ENCODE results near the gene FGF12.

FGF12 gene

GRCh38 chr3:192253138-192253887, 474.0 kb downstream of the FGF12 start:
- peak in 1 of 2 experiments; percentile 18 for DNase-seq

GRCh38 chr3:192249516-192249915, 477.8 kb downstream of the FGF12 start:
- DNase-seq = no peak

GRCh38 chr3:192246847-192247559, 480.3 kb downstream of the FGF12 start:
- peak; percentile 50 to 76 for DNase-seq

- peak in 1 of 2 experiments; percentile 51 for DNase-seq
These were observed 482.8 kb downstream of the FGF12 start for GRCh38 chr3:192244591-192244990.

GRCh38 chr3:192239956-192240355, 487.4 kb downstream of the FGF12 start:
- peak in 1 of 2 experiments; percentile 61 for DNase-seq

GRCh38 chr3:192237992-192238608, 489.2 kb downstream of the FGF12 start:
- no peak for DNase-seq

- no peak for DNase-seq
These were observed 497.5 kb downstream of the FGF12 start for GRCh38 chr3:192229866-192230265.

GRCh38 chr3:192224634-192225155, 502.6 kb downstream of the FGF12 start:
- no peak for DNase-seq

GRCh38 chr3:192223815-192224214, 503.5 kb downstream of the FGF12 start:
- DNase-seq = no peak

GRCh38 chr3:192220915-192221314, 506.4 kb downstream of the FGF12 start:
- DNase-seq = no peak

- no peak for DNase-seq
These were observed 507.4 kb downstream of the FGF12 start for GRCh38 chr3:192219926-192220325.

GRCh38 chr3:192216067-192216466, 511.3 kb downstream of the FGF12 start:
- DNase-seq = no peak

GRCh38 chr3:192212979-192213378, 514.4 kb downstream of the FGF12 start:
- DNase-seq = peak; percentile 13 to 50

- no peak for DNase-seq
These were observed 515.0 kb downstream of the FGF12 start for GRCh38 chr3:192212335-192212734.

- DNase-seq = peak; percentile 81 to 95
These were observed 519.7 kb downstream of the FGF12 start for GRCh38 chr3:192207651-192208050.

GRCh38 chr3:192207239-192207638, 520.1 kb downstream of the FGF12 start:
- no peak for DNase-seq

GRCh38 chr3:192194085-192194484, 533.3 kb downstream of the FGF12 start:
- no peak for DNase-seq

- DNase-seq = peak; percentile 70 to 91
These were observed 539.0 kb downstream of the FGF12 start for GRCh38 chr3:192188218-192188835.

GRCh38 chr3:192187485-192188051, 539.8 kb downstream of the FGF12 start:
- DNase-seq = no peak

GRCh38 chr3:192186498-192186897, 540.8 kb downstream of the FGF12 start:
- DNase-seq = no peak

GRCh38 chr3:192186045-192186444, 541.3 kb downstream of the FGF12 start:
- no peak for DNase-seq

- no peak for DNase-seq
These were observed 544.2 kb downstream of the FGF12 start for GRCh38 chr3:192183109-192183508.

GRCh38 chr3:192181151-192181550, 546.2 kb downstream of the FGF12 start:
- no peak for DNase-seq
